ENCODE measurements around the gene LCN15. TPM values are rescaled to one million over a fixed set of nuclear protein-coding genes. Genes with fewer than 3 reads are reported as not detected.

Gene LCN15
- total RNA-seq, 1 donor from 2014 or later = not detected

- FAIRE-seq (no peak), DNase-seq (ENCODE audit: low read depth) (no peak)
- Histone ChIP-seq H3K27me3 (ENCODE audit: control insufficient read depth, insufficient read depth, low read length) (peaks cover 20% of the 10 kb centered on the region), H3K36me3 (ENCODE audit: control insufficient read depth, insufficient read depth, low read length) (no peaks in the 10 kb centered on the region), H3K4me3 (ENCODE audit: low read depth, low read length) (no peak overlapping the region)
- TF ChIP-seq CTCF (IDR thresholded peaks at IDR 0.05; ENCODE audit: insufficient read depth, low read length, severe bottlenecking) = no peak
Observed at GRCh38 chr9:136745389-136746154, 18.7 kb downstream of the LCN15 start.

GRCh38 chr9:136744773-136745172, 19.5 kb downstream of the LCN15 start:
- no peaks in the 10 kb centered on the region for H3K36me3 ChIP-seq (ENCODE audit: control insufficient read depth, insufficient read depth, low read length)
- no peak for DNase-seq (ENCODE audit: low read depth)
- peaks cover 26% of the 10 kb centered on the region for H3K27me3 ChIP-seq (ENCODE audit: control insufficient read depth, insufficient read depth, low read length)
- H3K4me3 ChIP-seq (ENCODE audit: low read depth, low read length) = no peak overlapping the region
- no peak for TF ChIP-seq CTCF (IDR thresholded peaks at IDR 0.05; ENCODE audit: insufficient read depth, low read length, severe bottlenecking)
- FAIRE-seq = no peak

GRCh38 chr9:136743639-136744211, 20.6 kb downstream of the LCN15 start:
- FAIRE-seq (no peak), DNase-seq (ENCODE audit: low read depth) (no peak)
- Histone ChIP-seq H3K27me3 (ENCODE audit: control insufficient read depth, insufficient read depth, low read length) (peaks cover 28% of the 10 kb centered on the region), H3K4me3 (ENCODE audit: low read depth, low read length) (no peak overlapping the region), H3K36me3 (ENCODE audit: control insufficient read depth, insufficient read depth, low read length) (no peaks in the 10 kb centered on the region)
- TF ChIP-seq CTCF (IDR thresholded peaks at IDR 0.05; ENCODE audit: insufficient read depth, low read length, severe bottlenecking) = no peak

- H3K27me3 ChIP-seq (ENCODE audit: control insufficient read depth, insufficient read depth, low read length) = peaks cover 28% of the 10 kb centered on the region
- peak; percentile 48 for TF ChIP-seq CTCF (IDR thresholded peaks at IDR 0.05; ENCODE audit: insufficient read depth, low read length, severe bottlenecking)
- DNase-seq (ENCODE audit: low read depth) (no peak), FAIRE-seq (no peak)
- H3K36me3 ChIP-seq (ENCODE audit: control insufficient read depth, insufficient read depth, low read length) = no peaks in the 10 kb centered on the region
- no peak within 1 kb of the TSS for H3K4me3 ChIP-seq (ENCODE audit: low read depth, low read length)
Observed at GRCh38 chr9:136742591-136743391, 21.5 kb downstream of the LCN15 start, which contains the start of gene LCN10. TSS of gene LCN10 (minus strand) at chr9:136742940. CDS start at chr9:136742903, 37 bp downstream.

GRCh38 chr9:136741883-136742571, 22.3 kb downstream of the LCN15 start:
- H3K4me3 ChIP-seq (ENCODE audit: low read depth, low read length) = no peak overlapping the region
- FAIRE-seq = no peak
- peaks cover 28% of the 10 kb centered on the region for H3K27me3 ChIP-seq (ENCODE audit: control insufficient read depth, insufficient read depth, low read length)

More at GRCh38 chr9:136741883-136742571, 22.3 kb downstream of the LCN15 start:
- H3K36me3 ChIP-seq (ENCODE audit: control insufficient read depth, insufficient read depth, low read length) = no peaks in the 10 kb centered on the region
- no peak for DNase-seq (ENCODE audit: low read depth)
- no peak for TF ChIP-seq CTCF (IDR thresholded peaks at IDR 0.05; ENCODE audit: insufficient read depth, low read length, severe bottlenecking)
